ENCODE data around the gene AMFR. TPM values are rescaled to one million over a fixed set of nuclear protein-coding genes. Genes with fewer than 3 reads are reported as not detected.

The AMFR gene
- total and polyA plus RNA-seq, 7 experiments from 2014 or later = 35.7 to 83.3 (median 55.1) TPM

DNA sequence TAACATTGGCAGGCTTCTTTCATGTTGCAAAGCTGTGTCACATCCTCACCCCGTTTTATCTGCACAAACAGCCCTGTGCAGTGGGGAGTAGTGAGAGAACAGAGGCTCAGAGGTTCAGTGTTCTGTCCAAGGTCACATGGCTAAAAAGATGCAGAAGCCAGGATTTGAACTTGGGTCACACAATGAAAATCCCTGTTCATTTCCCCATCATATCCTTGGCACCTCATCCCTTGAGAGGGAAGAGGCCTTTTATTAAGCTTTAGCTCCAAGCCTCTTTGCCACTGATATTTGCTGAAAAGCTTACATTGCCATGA lies 106.6 kb downstream of the AMFR start:
- ATAC-seq (no peak), DNase-seq (no peak)
- H3K27ac Mint-ChIP-seq = no peak overlapping the region
- peaks cover 0 to 14% (median 0%) of the 10 kb centered on the region in 7 donors for H3K4me1 Mint-ChIP-seq
- peaks cover 0 to 9% (median 4%) of the 10 kb centered on the region in 5 donors for H3K27me3 Mint-ChIP-seq
- no peaks in the 10 kb centered on the region for H3K9me3 Mint-ChIP-seq
- H3K36me3 ChIP-seq (ENCODE audit: control insufficient read depth in 2 of 3, insufficient read depth in 3 of 3, low read length in 3 of 3) = no peaks in the 10 kb centered on the region
- H3K27me3 ChIP-seq (ENCODE audit: control insufficient read depth in 2 of 2, insufficient read depth in 2 of 2, low read length in 2 of 2) = no peaks in the 10 kb centered on the region
- ChIA-PET CTCF (interaction anchor here (0.6 to 2.9 kb wide), 8 partner anchors 10 to 854 kb away, joined by 3 to 22 read pairs (median 5); no protein-coding TSS in a partner anchor), POLR2A (no interaction called here)
- H3K4me3 Mint-ChIP-seq = no peak overlapping the region
- intact Hi-C loops (cut with micrococcal nuclease) = loop anchor here (1.0 to 5.0 kb wide), 6 partner anchors 38 to 853 kb away; no protein-coding TSS in a partner anchor
- H3K9me3 ChIP-seq (ENCODE audit: control insufficient read depth in 2 of 3, low read length in 3 of 3) = no peaks in the 10 kb centered on the region
- H3K4me3 ChIP-seq (ENCODE audit: low read length) = no peak overlapping the region
- no peak overlapping the region for H3K27ac ChIP-seq (ENCODE audit: low read depth, low read length)
- no peaks in the 10 kb centered on the region for H3K36me3 Mint-ChIP-seq
- H3K4me1 ChIP-seq (ENCODE audit: control insufficient read depth in 2 of 2, insufficient read depth in 2 of 2, low read length in 2 of 2) = peaks cover 0 to 7% of the 10 kb centered on the region in 2 donors

DNA sequence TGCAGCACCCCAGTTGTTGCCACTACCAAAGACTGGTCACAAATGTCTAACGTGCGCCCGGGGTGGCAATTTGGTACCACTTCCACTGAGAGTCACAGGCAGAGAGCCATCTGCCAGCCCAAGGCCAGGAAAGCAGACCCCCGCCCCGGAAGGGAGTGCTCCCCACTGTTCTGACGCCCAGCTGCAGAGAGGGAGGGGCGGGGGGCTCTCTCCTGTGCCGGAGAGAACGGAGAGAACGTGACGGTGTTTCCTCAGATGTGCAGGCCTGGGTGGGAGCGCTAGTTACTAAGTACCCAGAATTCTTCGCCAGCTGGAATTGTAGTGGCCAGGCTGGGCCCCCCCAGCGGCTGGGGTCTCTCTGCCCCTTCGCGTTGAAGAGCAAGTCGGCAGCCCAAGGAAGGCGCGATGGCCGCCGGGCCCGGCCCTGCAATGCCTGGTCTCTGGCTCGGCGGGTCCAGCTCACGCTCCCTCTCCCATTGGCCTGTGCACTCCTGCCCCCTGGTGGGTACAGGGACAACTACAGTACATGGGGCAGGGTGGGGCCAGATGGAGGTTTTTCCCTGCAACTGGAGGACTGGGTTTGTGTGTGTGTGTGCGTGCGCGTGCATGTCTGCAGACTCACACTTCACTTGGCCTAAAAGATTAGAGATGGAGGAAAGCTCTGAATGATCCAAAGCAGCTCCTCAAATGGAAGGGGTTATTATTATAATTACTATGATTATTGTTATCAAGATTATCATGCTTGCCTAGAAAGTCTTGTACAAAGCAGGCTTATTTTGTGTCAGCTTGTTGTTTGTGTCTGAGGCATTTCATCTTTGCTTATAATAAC lies 107.1 kb downstream of the AMFR start:
- Mint-ChIP-seq H3K27ac (peak overlapping the region in 1 of 9 donors; percentile 66), H3K36me3 (no peaks in the 10 kb centered on the region), H3K4me3 (peak overlapping the region; percentile 29 to 72 (median 56)), H3K4me1 (peaks cover 0 to 14% (median 0%) of the 10 kb centered on the region in 7 donors), H3K9me3 (no peaks in the 10 kb centered on the region), H3K27me3 (peaks cover 0 to 9% (median 4%) of the 10 kb centered on the region in 5 donors)
- DNase-seq (peak; percentile 42 to 82 (median 67)), ATAC-seq (peak; percentile 95)
- Histone ChIP-seq H3K9me3 (ENCODE audit: control insufficient read depth in 2 of 3, low read length in 3 of 3) (no peaks in the 10 kb centered on the region), H3K27ac (ENCODE audit: low read depth, low read length) (no peak overlapping the region), H3K36me3 (ENCODE audit: control insufficient read depth in 2 of 3, insufficient read depth in 3 of 3, low read length in 3 of 3) (no peaks in the 10 kb centered on the region), H3K27me3 (ENCODE audit: control insufficient read depth in 2 of 2, insufficient read depth in 2 of 2, low read length in 2 of 2) (no peaks in the 10 kb centered on the region), H3K4me3 (ENCODE audit: low read length) (peak overlapping the region; percentile 47), H3K4me1 (ENCODE audit: control insufficient read depth in 2 of 2, insufficient read depth in 2 of 2, low read length in 2 of 2) (peaks cover 0 to 7% of the 10 kb centered on the region in 2 donors)
- CTCF ChIA-PET = interaction anchor here (0.6 to 2.9 kb wide), 8 partner anchors 10 to 853 kb away, joined by 3 to 22 read pairs (median 5); no protein-coding TSS in a partner anchor
- POLR2A ChIA-PET = no interaction called here
- intact Hi-C loops (cut with micrococcal nuclease) = loop anchor here (1.0 to 5.0 kb wide), 6 partner anchors 39 to 853 kb away; no protein-coding TSS in a partner anchor

DNA sequence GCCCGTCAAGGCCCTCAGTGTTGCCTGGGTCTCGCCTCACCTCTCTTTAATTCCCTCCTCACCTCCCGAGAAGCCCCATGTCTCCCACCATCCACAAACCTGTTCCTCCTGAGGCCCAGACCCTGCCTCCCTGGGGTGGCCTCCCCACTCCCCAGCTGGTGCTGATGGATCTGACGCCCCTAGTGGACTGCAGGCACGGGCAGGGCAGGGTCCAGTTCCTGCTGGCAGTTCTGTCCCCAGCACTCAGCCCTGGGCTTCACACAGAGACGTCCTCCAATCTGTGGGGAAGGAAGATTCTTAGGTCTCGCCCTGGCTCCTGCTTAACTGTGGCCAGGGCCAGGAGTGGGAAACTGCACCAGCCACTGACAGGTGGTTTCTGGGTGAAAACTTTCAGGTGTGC lies 108.8 kb downstream of the AMFR start:
- Histone ChIP-seq H3K36me3 (ENCODE audit: control insufficient read depth in 2 of 3, insufficient read depth in 3 of 3, low read length in 3 of 3) (no peaks in the 10 kb centered on the region), H3K4me3 (ENCODE audit: low read length) (no peak overlapping the region), H3K27me3 (ENCODE audit: control insufficient read depth in 2 of 2, insufficient read depth in 2 of 2, low read length in 2 of 2) (no peaks in the 10 kb centered on the region), H3K4me1 (ENCODE audit: control insufficient read depth in 2 of 2, insufficient read depth in 2 of 2, low read length in 2 of 2) (peaks cover 0 to 7% of the 10 kb centered on the region in 2 donors), H3K27ac (ENCODE audit: low read depth, low read length) (no peak overlapping the region), H3K9me3 (ENCODE audit: control insufficient read depth in 2 of 3, low read length in 3 of 3) (no peaks in the 10 kb centered on the region)
- ChIA-PET POLR2A (no interaction called here), CTCF (interaction anchor here (2.9 kb wide), 1 partner anchor 372 kb away, joined by 22 read pairs; no protein-coding TSS in a partner anchor)
- Mint-ChIP-seq H3K27me3 (peaks cover 0 to 9% (median 4%) of the 10 kb centered on the region in 5 donors), H3K27ac (no peak overlapping the region), H3K4me3 (no peak overlapping the region), H3K9me3 (no peaks in the 10 kb centered on the region), H3K4me1 (peaks cover 0 to 14% (median 0%) of the 10 kb centered on the region in 7 donors), H3K36me3 (no peaks in the 10 kb centered on the region)
- DNase-seq = no peak
- intact Hi-C loops (cut with micrococcal nuclease) = loop anchor here in 1 of 2 donors (5.0 kb wide), 1 partner anchor 474 kb away; no protein-coding TSS in a partner anchor
- ATAC-seq = no peak

DNA sequence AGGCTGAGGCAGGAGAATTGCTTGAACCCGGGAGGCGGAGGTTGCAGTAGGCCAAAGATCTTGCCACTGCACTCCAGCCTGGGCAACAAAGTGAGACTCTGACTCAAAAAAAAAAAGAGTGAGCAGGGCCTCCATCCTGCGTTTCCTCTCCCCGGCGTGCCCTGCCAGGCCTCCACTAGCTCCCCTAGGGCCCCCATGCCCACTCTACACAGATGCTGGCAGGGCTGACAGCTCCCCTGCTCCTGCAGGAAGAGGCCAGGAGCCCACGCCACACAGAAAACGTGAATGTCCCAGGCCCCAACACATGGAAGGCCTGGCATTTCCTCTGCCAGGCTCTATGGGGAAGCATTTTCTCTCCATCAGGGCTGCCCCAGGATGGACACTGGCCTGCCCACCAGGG lies 109.4 kb downstream of the AMFR start:
- DNase-seq = no peak
- Histone ChIP-seq H3K4me3 (ENCODE audit: low read length) (no peak overlapping the region), H3K27ac (ENCODE audit: low read depth, low read length) (no peak overlapping the region), H3K9me3 (ENCODE audit: control insufficient read depth in 2 of 3, low read length in 3 of 3) (no peaks in the 10 kb centered on the region), H3K36me3 (ENCODE audit: control insufficient read depth in 2 of 3, insufficient read depth in 3 of 3, low read length in 3 of 3) (no peaks in the 10 kb centered on the region), H3K4me1 (ENCODE audit: control insufficient read depth in 2 of 2, insufficient read depth in 2 of 2, low read length in 2 of 2) (peaks cover 0 to 7% of the 10 kb centered on the region in 2 donors), H3K27me3 (ENCODE audit: control insufficient read depth in 2 of 2, insufficient read depth in 2 of 2, low read length in 2 of 2) (no peaks in the 10 kb centered on the region)
- intact Hi-C loops (cut with micrococcal nuclease) = loop anchor here in 1 of 2 donors (5.0 kb wide), 1 partner anchor 474 kb away; no protein-coding TSS in a partner anchor
- Mint-ChIP-seq H3K9me3 (no peaks in the 10 kb centered on the region), H3K4me1 (peaks cover 0 to 14% (median 0%) of the 10 kb centered on the region in 7 donors), H3K27ac (no peak overlapping the region), H3K36me3 (no peaks in the 10 kb centered on the region), H3K4me3 (no peak overlapping the region), H3K27me3 (peaks cover 0 to 7% (median 4%) of the 10 kb centered on the region in 5 donors)
- CTCF ChIA-PET = interaction anchor here (1.1 kb wide), 1 partner anchor 9 kb away, joined by 3 read pairs; no protein-coding TSS in a partner anchor
- ATAC-seq = no peak
- POLR2A ChIA-PET = no interaction called here

DNA sequence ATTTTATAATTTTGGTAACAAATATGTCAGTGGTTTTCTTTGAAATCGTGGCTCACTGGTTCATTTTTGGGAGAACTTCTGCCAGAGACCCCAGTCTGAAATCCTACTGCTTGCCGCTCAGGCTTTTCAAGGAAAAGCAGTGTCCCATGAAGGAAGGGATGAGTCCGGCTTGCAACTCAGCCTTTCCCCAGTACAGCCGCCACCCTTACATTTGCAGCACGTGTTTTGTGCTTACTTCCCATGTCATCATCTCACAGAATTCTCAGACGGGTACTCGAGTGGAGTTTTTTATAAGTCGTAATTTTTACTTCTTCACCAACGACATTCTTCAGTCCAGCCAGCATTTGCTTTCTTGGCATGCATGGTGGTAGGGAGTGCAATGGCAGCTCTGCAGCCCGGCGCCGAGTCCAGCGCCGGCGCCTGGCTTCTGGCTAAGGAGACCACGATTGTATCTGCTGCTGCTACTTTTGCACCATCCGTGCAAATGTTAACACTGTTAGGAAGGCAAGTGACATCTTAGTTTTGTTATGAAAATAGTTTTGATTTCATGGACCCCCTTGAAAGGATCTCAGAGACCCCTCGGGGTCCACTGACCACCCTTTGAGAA lies 111.0 kb downstream of the AMFR start:
- no peak overlapping the region for H3K27ac Mint-ChIP-seq
- H3K27ac ChIP-seq (ENCODE audit: low read depth, low read length) = no peak overlapping the region
- H3K36me3 ChIP-seq (ENCODE audit: control insufficient read depth in 2 of 3, insufficient read depth in 3 of 3, low read length in 3 of 3) = no peaks in the 10 kb centered on the region
- POLR2A ChIA-PET = no interaction called here
- DNase-seq (no peak), ATAC-seq (no peak)
- H3K4me3 ChIP-seq (ENCODE audit: low read length) = no peak overlapping the region
- no peaks in the 10 kb centered on the region for H3K9me3 ChIP-seq (ENCODE audit: control insufficient read depth in 2 of 3, low read length in 3 of 3)
- H3K4me1 Mint-ChIP-seq = peaks cover 0 to 12% (median 0%) of the 10 kb centered on the region in 7 donors
- H3K36me3 Mint-ChIP-seq = no peaks in the 10 kb centered on the region
- peaks cover 0 to 3% (median 0%) of the 10 kb centered on the region in 11 donors for H3K9me3 Mint-ChIP-seq
- no peak overlapping the region for H3K4me3 Mint-ChIP-seq
- H3K4me1 ChIP-seq (ENCODE audit: control insufficient read depth in 2 of 2, insufficient read depth in 2 of 2, low read length in 2 of 2) = peaks cover 0 to 7% of the 10 kb centered on the region in 2 donors
- H3K27me3 Mint-ChIP-seq = peaks cover 0 to 6% (median 4%) of the 10 kb centered on the region in 5 donors
- H3K27me3 ChIP-seq (ENCODE audit: control insufficient read depth in 2 of 2, insufficient read depth in 2 of 2, low read length in 2 of 2) = no peaks in the 10 kb centered on the region
- intact Hi-C loops (cut with micrococcal nuclease) = no loop called here
- CTCF ChIA-PET = no interaction called here

DNA sequence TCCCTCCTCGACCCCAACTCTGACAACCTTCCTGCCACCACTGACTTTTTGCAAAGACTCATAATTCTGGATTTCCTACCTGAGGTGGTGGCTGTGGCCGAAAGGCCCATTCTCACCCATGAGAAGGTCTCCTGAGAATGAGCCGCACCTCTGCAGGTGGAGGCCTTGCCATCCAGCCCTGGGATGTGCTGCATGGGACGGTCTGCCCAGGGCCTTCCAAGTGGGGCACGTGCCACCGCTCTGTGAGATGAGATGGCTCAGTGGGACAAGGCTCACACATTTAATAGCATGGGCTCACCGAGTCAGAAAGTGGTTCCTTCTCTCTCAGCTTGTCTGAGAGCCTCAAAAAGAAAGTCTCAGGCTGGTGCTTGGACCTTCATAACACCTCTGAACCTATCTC lies 112.8 kb downstream of the AMFR start:
- H3K4me3 ChIP-seq (ENCODE audit: low read length) = no peak overlapping the region
- Mint-ChIP-seq H3K27me3 (peaks cover 0 to 12% (median 3%) of the 10 kb centered on the region in 5 donors), H3K4me1 (peaks cover 0 to 4% (median 0%) of the 10 kb centered on the region in 7 donors), H3K9me3 (peaks cover 0 to 3% (median 0%) of the 10 kb centered on the region in 11 donors), H3K27ac (no peak overlapping the region), H3K4me3 (no peak overlapping the region), H3K36me3 (no peaks in the 10 kb centered on the region)
- intact Hi-C loops (cut with micrococcal nuclease) = no loop called here
- ATAC-seq (no peak), DNase-seq (no peak)
- H3K4me1 ChIP-seq (ENCODE audit: control insufficient read depth in 2 of 2, insufficient read depth in 2 of 2, low read length in 2 of 2) = no peaks in the 10 kb centered on the region
- H3K27me3 ChIP-seq (ENCODE audit: control insufficient read depth in 2 of 2, insufficient read depth in 2 of 2, low read length in 2 of 2) = no peaks in the 10 kb centered on the region
- no peak overlapping the region for H3K27ac ChIP-seq (ENCODE audit: low read depth, low read length)
- ChIA-PET POLR2A (no interaction called here), CTCF (no interaction called here)
- H3K9me3 ChIP-seq (ENCODE audit: control insufficient read depth in 2 of 3, low read length in 3 of 3) = no peaks in the 10 kb centered on the region
- no peaks in the 10 kb centered on the region for H3K36me3 ChIP-seq (ENCODE audit: control insufficient read depth in 2 of 3, insufficient read depth in 3 of 3, low read length in 3 of 3)
